ENCODE measurements around the gene ATP2C2.

DNA sequence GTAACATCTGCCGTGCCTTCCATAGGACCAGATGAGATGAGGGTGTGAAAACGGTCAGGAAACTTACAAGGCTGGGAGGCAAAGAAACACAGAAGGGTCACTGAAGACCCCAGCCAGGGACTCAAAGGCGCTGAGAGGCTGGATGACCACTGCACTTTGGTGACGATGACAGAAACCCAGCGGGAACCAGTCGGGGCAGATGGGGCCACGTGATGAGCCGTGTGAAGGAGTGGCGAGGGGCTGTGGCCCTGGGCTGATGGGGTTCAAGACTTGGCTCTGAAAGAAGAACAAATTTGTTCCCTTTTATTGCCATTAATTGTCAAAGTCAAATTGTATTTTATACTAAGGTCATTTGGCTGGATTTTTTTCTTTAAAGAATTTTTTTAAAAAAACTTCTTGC lies 28.6 kb upstream of the ATP2C2 start:
- TF ChIP-seq, protein P1, sequence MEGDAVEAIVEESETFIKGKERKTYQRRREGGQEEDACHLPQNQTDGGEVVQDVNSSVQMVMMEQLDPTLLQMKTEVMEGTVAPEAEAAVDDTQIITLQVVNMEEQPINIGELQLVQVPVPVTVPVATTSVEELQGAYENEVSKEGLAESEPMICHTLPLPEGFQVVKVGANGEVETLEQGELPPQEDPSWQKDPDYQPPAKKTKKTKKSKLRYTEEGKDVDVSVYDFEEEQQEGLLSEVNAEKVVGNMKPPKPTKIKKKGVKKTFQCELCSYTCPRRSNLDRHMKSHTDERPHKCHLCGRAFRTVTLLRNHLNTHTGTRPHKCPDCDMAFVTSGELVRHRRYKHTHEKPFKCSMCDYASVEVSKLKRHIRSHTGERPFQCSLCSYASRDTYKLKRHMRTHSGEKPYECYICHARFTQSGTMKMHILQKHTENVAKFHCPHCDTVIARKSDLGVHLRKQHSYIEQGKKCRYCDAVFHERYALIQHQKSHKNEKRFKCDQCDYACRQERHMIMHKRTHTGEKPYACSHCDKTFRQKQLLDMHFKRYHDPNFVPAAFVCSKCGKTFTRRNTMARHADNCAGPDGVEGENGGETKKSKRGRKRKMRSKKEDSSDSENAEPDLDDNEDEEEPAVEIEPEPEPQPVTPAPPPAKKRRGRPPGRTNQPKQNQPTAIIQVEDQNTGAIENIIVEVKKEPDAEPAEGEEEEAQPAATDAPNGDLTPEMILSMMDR (conservative IDR thresholded peaks at IDR 0.05 in 1 of 2, IDR thresholded peaks at IDR 0.05 in 1 of 2; ENCODE audit: low read depth in 1 of 2, low read length in 2 of 2) = no peak
- no peak for TF ChIP-seq EZH2 (IDR thresholded peaks at IDR 0.05; ENCODE audit: low read length, missing control alignments)

Data from fibroblast of lung (primary cell).